Aorta (tissue), 5 donors: ENCODE measurements around the gene CIT. TPM values are rescaled to one million over a fixed set of nuclear protein-coding genes. Genes with fewer than 3 reads are reported as not detected.
A peak's percentile ranks its signal among the peaks of the same experiment; 100 is the strongest.

ENCODE experiments used
- ATAC-seq: fragments of 200-7000 bp; cut with Tn5 transposase; one replicate; pipeline ENCODE4 v1.9.1; 2022; ENCODE audit warnings: moderate library complexity; ENCODE audit not compliant: low FRiP score
- DNase-seq, 2 donors: peaks; one replicate each; pipeline ENCODE4 v3.0.0-alpha.2; 2020
- H3K27ac ChIP-seq, 2 donors: one replicate each; pipeline ENCODE4 v1.5.1; 2013; ENCODE audit warnings: low read length in 2 of 2, mild to moderate bottlenecking in 2 of 2, moderate library complexity in 2 of 2, control low read depth in 1 of 2, inconsistent platforms in 1 of 2, low read depth in 1 of 2
- H3K27me3 ChIP-seq, 2 donors: one replicate each; pipeline ENCODE4 v1.6.1; 2013; ENCODE audit warnings: control low read depth in 1 of 2, low read length in 1 of 2, mild to moderate bottlenecking in 1 of 2, moderate library complexity in 1 of 2; ENCODE audit not compliant: insufficient read depth in 2 of 2, control insufficient read depth in 1 of 2
- H3K36me3 ChIP-seq, 2 donors: one replicate each; pipeline ENCODE4 v1.6.1; 2013; ENCODE audit warnings: control low read depth in 1 of 2, low read length in 1 of 2, mild to moderate bottlenecking in 1 of 2; ENCODE audit not compliant: insufficient read depth in 2 of 2, control insufficient read depth in 1 of 2
- H3K4me1 ChIP-seq, 2 donors: one replicate each; pipeline ENCODE4 v1.6.1; 2013; ENCODE audit warnings: low read length in 2 of 2, control low read depth in 1 of 2, mild to moderate bottlenecking in 1 of 2, moderate library complexity in 1 of 2; ENCODE audit not compliant: insufficient read depth in 2 of 2, control insufficient read depth in 1 of 2
- H3K4me3 ChIP-seq, 2 donors: one replicate each; pipeline ENCODE4 v1.5.1; 2013; ENCODE audit warnings: low read length in 2 of 2, control low read depth in 1 of 2, mild to moderate bottlenecking in 1 of 2
- H3K9me3 ChIP-seq: one replicate; pipeline ENCODE4 v1.6.1; 2013; ENCODE audit warnings: mild to moderate bottlenecking, low read length; ENCODE audit not compliant: control insufficient read depth
- WGBS, 2 donors: extraction: QIAGEN DNeasy Blood & Tissue Kit; methylation state at CpG; one replicate each; pipeline ENCODE4 v1.1.7; 2013; 5-methylcytosine and 5-hydroxymethylcytosine counted together
- intact Hi-C, 2 donors: fragments of 100-400 bp; cut with DNase I; formaldehyde crosslinking; loops; one replicate each; pipeline versions ENCODE4 v1.14.2 to v1.15.0; 2022
- polyA plus RNA-seq, 2 donors: library from polyadenylated mRNA; stranded (reverse); fragments of 200-250 nt; gene quantifications; one replicate each; pipeline ENCODE4 v1.2.3, GENCODE V29; 2013
- total RNA-seq, 2 donors: library from RNA; stranded (reverse); fragmentation: NEBNext Ultra II Directional; extraction: Animal tissue kit (Norgen Biotek cat#: 25700); gene quantifications; one replicate each; pipeline ENCODE4 v1.2.1, GENCODE V29; 2021
- donor health status: healthy with polysubstance abuse.
- donor health status: Bipolar disorder and iron deficiency.
- donor health status: DM: no; HTN: no; CAD: no.
- donor health status: DM: no; HTN: no; CAD: no.
- donor health status: DM: yes; HTN: yes; CAD: no.

The CIT gene
- total and polyA plus RNA-seq, 4 donors: 0.13 to 7.1 (median 1.5) TPM

GRCh38 chr12:119673634-119674033, 203.5 kb downstream of the CIT start:
- Histone ChIP-seq H3K27me3 (no peaks in the 10 kb centered on the region), H3K4me1 (no peaks in the 10 kb centered on the region), H3K4me3 (no peak overlapping the region), H3K27ac (no peak overlapping the region), H3K9me3 (no peaks in the 10 kb centered on the region), H3K36me3 (peaks cover 0 to 6% of the 10 kb centered on the region in 2 donors)
- 83 to 88% methylated on average over 7 of the region's 7 CpGs for WGBS, 2 donors
- no peak for DNase-seq
- ATAC-seq: peak; percentile 61
- intact Hi-C loops: loop anchor here (5.0 to 10.0 kb wide), 2 partner anchors 211 to 1291 kb away; no protein-coding TSS in a partner anchor

GRCh38 chr12:119672194-119672593, 204.9 kb downstream of the CIT start:
- 85 to 92% methylated on average over 8 of the region's 8 CpGs for WGBS, 2 donors
- H3K4me3 ChIP-seq: no peak overlapping the region
- no peaks in the 10 kb centered on the region for H3K4me1 ChIP-seq
- H3K36me3 ChIP-seq: peaks cover 0 to 6% of the 10 kb centered on the region in 2 donors
- ATAC-seq (no peak), DNase-seq (no peak)
- H3K27ac ChIP-seq: no peak overlapping the region
- H3K9me3 ChIP-seq: no peaks in the 10 kb centered on the region
- intact Hi-C loops: loop anchor here (5.0 to 10.0 kb wide), 2 partner anchors 213 to 1290 kb away; no protein-coding TSS in a partner anchor
- H3K27me3 ChIP-seq: no peaks in the 10 kb centered on the region

GRCh38 chr12:119671070-119671469, 206.1 kb downstream of the CIT start:
- no peak overlapping the region for H3K4me3 ChIP-seq
- no peaks in the 10 kb centered on the region for H3K9me3 ChIP-seq
- 87 to 88% methylated on average over 3 of the region's 3 CpGs for WGBS, 2 donors
- no peak for ATAC-seq
- no peaks in the 10 kb centered on the region for H3K4me1 ChIP-seq
- intact Hi-C loops: loop anchor here (5.0 to 10.0 kb wide), 2 partner anchors 214 to 1289 kb away; no protein-coding TSS in a partner anchor
- H3K27me3 ChIP-seq: no peaks in the 10 kb centered on the region
- no peak for DNase-seq
- peaks cover 0 to 4% of the 10 kb centered on the region in 2 donors for H3K36me3 ChIP-seq
- H3K27ac ChIP-seq: no peak overlapping the region

GRCh38 chr12:119669744-119670472, 207.2 kb downstream of the CIT start:
- intact Hi-C loops: loop anchor here (5.0 to 10.0 kb wide), 2 partner anchors 215 to 1288 kb away; no protein-coding TSS in a partner anchor
- no peak overlapping the region for H3K4me3 ChIP-seq
- H3K36me3 ChIP-seq: peaks cover 0 to 4% of the 10 kb centered on the region in 2 donors
- DNase-seq (no peak), ATAC-seq (no peak)
- 60 to 63% methylated on average over 11 of the region's 11 CpGs for WGBS, 2 donors
- no peak overlapping the region for H3K27ac ChIP-seq
- H3K27me3 ChIP-seq: no peaks in the 10 kb centered on the region
- no peaks in the 10 kb centered on the region for H3K9me3 ChIP-seq
- no peaks in the 10 kb centered on the region for H3K4me1 ChIP-seq

- ATAC-seq (no peak), DNase-seq (no peak)
- Histone ChIP-seq H3K4me1 (no peaks in the 10 kb centered on the region), H3K4me3 (peak overlapping the region; percentile 70 to 72), H3K27me3 (no peaks in the 10 kb centered on the region), H3K27ac (peak overlapping the region; percentile 10 to 49), H3K36me3 (no peaks in the 10 kb centered on the region), H3K9me3 (no peaks in the 10 kb centered on the region)
- intact Hi-C loops: no loop called here
- 3 to 5% methylated on average over 14 of the region's 14 CpGs for WGBS, 2 donors
Observed at GRCh38 chr12:119668324-119668841, 208.7 kb downstream of the CIT start.

- Histone ChIP-seq H3K27me3 (no peaks in the 10 kb centered on the region), H3K4me1 (no peaks in the 10 kb centered on the region), H3K9me3 (no peaks in the 10 kb centered on the region), H3K36me3 (no peaks in the 10 kb centered on the region), H3K27ac (peak within 1 kb of the TSS; percentile 10 to 49), H3K4me3 (peak within 1 kb of the TSS; percentile 70 to 72)
- DNase-seq: peak; percentile 97 to 98
- peak; percentile 99 for ATAC-seq
- intact Hi-C loops: no loop called here
- 0% methylated on average over 67 to 69 of the region's 69 CpGs for WGBS, 2 donors
Observed at GRCh38 chr12:119667577-119668323, 209.4 kb downstream of the CIT start, which contains the start of gene PRKAB1. Gene PRKAB1 (plus strand): TSS chr12:119668133. CDS start chr12:119668245, 112 bp downstream.

GRCh38 chr12:119666900-119667576, 210.1 kb downstream of the CIT start:
- Histone ChIP-seq H3K36me3 (no peaks in the 10 kb centered on the region), H3K27ac (no peak overlapping the region), H3K27me3 (no peaks in the 10 kb centered on the region), H3K4me1 (no peaks in the 10 kb centered on the region), H3K9me3 (no peaks in the 10 kb centered on the region), H3K4me3 (peak overlapping the region; percentile 37 to 56)
- DNase-seq (no peak), ATAC-seq (peak; percentile 6)
- WGBS, 2 donors: 16 to 18% methylated on average over 9 of the region's 9 CpGs
- intact Hi-C loops: no loop called here

- 69 to 82% methylated on average over 2 of the region's 2 CpGs for WGBS, 2 donors
- intact Hi-C loops: no loop called here
- ATAC-seq: no peak
Observed at GRCh38 chr12:119666226-119666795, 210.8 kb downstream of the CIT start.

More at GRCh38 chr12:119666226-119666795, 210.8 kb downstream of the CIT start:
- Histone ChIP-seq H3K27ac (no peak overlapping the region), H3K36me3 (no peaks in the 10 kb centered on the region), H3K27me3 (no peaks in the 10 kb centered on the region), H3K9me3 (no peaks in the 10 kb centered on the region), H3K4me1 (no peaks in the 10 kb centered on the region), H3K4me3 (no peak overlapping the region)
- no peak for DNase-seq
